GM18511 (cell line): ENCODE measurements around the gene TMEM62.
A peak's percentile ranks its signal among the peaks of the same experiment; 100 is the strongest.
"Not testable (repeated sequence)": the region's sequence is repeated elsewhere in the genome, so short reads cannot be mapped to it uniquely, and the experiment has no call there.

ENCODE experiments used
- ATAC-seq: cut with Tn5 transposase; IDR thresholded peaks from one replicate; pipeline ENCODE4 v1.9.1; 2021; ENCODE audit warnings: mild to moderate bottlenecking, moderate library complexity; ENCODE audit not compliant: unreplicated experiment

TMEM62 gene

DNA sequence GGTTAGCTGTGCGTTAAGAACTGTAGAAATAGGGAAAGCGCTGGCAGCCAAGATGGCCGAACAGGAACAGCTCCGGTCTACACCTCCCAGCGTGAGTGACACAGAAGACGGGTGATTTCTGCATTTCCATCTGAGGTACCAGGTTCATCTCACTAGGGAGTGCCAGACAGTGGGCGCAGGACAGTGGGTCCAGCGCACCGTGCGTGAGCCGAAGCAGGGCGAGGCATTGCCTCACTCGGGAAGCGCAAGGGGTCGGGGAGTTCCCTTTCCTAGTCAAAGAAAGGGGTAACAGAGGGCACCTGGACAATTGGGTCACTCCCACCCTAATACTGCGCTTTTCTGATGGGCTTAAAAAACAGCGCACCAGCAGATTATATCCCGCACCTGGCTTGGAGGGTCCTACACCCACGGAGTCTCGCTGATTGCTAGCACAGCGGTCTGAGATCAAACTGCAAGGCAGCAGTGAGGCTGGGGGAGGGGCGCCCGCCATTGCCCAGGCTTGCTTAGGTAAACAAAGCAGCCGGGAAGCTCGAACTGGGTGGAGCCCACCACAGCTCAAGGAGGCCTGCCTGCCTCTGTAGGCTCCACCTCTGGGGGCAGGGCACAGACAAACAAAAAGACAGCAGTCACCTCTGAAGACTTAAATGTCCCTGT is 42.4 kb downstream of the TMEM62 start:
- not testable (repeated sequence) for ATAC-seq

DNA sequence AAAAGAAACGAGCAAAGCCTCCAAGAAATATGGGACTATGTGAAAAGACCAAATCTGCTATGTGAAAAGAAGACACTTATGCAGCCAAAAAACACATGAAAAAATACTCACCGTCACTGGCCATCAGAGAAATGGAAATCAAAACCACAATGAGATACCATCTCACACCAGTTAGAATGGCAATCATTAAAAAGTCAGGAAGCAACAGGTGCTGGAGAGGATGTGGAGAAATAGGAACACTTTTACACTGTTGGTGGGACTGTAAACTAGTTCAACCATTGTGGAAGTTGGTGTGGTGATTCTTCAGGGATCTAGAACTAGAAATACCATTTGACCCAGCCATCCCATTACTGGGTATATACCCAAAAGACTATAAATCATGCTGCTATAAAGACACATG is 43.8 kb downstream of the TMEM62 start:
- not testable (repeated sequence) for ATAC-seq

DNA sequence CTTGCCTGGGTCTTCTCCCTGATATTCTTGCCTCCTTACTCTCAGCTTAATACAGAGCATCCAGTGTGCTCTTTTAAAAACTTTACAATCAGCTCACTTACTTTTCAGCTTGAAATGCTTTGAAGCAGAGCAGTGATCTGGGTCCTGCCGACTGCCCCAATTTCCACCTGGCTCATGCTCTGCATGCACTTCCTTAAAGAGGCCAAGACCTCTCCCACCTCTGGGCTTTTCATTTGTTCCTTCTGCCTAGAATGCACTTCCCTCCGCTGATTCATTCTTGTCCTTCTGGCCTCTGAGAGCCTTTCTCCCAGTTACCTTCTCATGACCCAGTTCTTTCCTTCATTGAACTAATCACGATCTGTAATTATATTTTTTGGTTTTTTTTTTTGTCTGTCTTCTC is 49.9 kb downstream of the TMEM62 start:
- no peak for ATAC-seq

DNA sequence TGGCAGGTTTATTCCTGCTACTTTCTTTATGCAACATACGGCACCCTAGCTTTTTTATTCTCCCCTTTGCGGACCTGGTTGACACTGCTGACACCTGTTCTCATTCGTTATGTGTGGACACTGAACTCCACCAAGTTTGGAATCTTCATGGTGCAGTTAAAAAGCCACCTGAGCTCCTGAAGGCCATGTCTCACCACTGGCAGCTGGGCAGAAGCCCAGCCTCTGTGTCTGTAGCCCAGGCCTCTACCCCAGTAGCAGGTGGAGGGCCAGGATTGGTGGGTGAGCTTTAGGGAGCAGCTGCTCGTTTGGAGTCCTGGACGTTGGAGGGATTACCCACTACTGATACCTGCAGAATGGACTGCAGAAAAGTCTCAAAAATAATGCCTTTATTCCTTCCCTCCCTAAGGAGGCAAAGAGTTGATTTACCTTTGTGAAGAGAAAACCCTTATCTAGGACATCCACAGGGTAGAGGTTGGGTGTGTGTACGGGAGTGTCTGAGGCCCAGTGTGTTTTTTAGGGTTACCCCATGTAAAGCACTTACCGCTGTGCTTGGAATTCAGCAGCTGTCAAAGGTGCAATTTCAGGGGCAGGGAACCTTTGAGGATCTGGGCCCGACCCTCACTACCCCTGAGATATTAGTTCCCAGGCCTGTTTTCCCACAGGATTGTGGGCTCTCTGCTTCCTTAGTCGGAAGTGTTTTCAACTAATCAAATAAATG is 51.2 kb downstream of the TMEM62 start:
- no peak for ATAC-seq

DNA sequence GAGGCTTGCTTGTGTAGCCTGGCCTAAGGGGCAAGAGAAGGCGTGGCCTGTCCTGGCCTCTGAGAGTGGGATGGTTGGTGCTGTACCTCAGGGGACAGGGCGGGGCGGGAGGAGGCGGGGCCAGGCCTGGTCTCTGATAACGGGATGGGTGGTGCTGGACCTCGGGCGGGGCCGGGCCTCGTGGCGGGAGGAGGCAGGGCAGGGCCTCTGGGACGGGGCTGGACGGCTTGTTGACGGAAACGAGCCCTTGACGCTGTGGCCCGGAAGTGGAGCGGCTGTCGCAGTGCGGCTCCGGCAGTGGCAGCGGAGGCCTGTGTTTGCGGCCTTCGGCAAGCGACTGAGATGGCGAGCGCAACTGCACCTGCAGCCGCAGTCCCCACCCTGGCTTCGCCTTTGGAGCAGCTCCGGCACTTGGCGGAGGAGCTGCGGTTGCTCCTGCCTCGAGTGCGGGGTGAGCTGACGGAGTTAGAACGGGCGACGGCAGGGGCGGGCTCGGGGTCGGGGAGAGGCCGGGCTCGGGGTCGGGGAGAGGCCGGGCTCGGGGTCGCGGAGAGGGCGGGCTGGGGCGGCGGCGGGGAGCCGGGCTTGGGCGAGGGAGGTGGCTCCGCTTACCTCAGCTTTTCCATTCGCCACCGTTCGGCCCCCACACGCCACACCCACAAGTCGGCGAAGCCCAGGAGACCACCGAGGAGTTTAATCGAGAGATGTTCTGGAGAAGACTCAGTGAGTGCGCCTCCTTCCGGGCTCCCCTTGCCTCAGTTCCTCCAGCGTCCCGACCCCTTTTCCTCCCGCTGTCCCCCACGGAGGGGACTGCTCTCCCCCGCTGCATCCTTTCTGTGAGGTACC is 52.0 kb downstream of the TMEM62 start, which contains the start of gene CCNDBP1:
Gene CCNDBP1, plus strand, starts transcription at position 247 of the 846 bp plus-strand sequence. Its CDS starts 96 bp downstream, at position 343.
- peak; percentile 93 for ATAC-seq

DNA sequence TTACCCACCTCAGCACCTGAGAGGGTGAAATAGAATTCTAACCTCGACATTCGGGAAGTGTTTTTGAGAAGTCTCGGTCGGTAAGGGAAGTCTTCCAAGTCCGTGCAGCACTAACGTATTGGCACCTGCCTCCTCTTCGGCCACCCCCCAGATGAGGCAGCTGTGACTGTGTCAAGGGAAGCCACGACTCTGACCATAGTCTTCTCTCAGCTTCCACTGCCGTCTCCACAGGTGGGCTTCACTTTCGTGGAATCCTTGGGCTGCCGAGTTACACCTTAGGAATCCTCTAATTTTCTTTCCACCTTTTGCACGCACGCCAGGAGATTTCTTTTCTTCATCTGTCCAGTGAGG is 52.6 kb downstream of the TMEM62 start:
- ATAC-seq, result peak; percentile 35

DNA sequence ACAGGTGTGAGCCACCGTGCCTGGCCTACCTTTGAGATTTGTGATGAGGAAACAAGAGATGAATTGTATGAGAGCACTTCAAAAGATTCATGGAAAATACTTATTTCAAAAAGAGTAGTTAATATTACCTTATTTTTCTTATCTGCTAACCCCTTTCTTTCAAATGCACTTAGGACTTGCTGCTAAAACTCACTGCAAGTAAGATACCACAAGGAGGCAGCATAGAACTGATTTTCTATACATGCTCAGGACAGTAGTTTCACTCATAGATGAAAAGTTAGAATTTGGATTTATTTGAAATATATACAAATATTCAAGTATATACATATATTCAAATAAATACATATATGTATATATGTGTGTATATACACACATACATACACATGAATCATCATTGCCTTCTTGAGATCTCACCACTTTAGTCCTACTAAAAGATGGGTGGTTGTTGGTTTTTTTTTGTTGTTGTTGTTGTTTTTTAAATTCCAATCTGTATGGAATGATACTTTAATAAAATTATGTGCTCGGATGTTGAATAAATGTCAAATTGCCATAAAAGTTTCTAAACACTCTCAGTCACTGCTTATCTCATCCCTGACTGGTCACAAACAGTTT is 54.3 kb downstream of the TMEM62 start:
- no peak for ATAC-seq

DNA sequence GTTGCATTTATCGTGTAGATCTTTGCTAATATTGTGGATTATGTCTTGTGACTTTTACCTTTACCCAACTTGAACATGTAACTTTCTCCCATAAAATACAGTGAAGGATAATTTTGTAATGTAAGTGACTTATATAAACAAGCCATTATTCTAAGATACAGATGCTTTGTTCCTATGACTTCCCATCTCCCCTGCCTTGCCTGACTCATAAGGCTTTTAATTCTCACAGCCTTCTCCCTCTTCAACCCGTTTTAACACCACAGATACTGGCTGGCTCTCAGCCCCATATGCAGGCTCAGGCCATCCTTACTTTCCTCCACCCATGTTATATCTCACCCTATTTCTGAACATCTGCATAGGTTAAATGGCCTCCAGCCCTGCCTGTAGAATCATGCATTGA is 55.9 kb downstream of the TMEM62 start:
- no peak for ATAC-seq

DNA sequence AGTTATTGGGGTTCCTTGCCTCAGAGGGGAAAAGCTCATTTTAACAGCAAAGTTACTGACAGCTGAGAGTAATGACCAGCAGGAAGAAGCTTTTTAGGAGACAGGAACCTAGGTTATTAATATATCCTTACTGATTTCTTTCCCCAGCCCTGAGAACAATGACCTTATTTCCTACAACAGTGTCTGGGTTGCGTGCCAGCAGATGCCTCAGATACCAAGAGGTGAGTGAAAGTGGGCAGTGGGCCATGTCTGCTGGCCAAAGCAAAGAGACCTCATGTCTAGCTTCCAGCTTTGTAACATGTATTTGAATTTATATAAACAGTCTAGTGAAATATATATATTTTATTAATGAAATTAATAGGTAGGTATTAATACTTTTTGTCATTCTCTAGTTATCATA is 56.8 kb downstream of the TMEM62 start:
- no peak for ATAC-seq

DNA sequence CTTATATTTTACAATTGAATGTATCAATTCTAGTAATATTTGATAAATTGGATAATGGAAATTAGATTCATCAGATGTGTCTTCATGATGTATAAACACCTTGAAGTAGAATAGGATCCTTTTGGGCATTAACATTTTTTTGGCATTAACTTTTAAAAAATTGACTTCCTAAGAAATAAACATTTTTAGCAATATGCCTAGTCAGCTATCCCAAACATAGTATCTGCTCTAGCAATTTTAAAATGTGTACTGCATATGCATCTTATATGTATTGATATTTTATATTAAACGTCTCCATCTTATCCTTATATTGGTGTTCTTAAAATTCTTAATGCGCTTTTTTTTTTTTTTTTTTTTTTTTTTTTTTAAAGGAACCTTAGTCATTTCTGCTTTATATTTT is 60.3 kb downstream of the TMEM62 start:
- ATAC-seq, result no peak

DNA sequence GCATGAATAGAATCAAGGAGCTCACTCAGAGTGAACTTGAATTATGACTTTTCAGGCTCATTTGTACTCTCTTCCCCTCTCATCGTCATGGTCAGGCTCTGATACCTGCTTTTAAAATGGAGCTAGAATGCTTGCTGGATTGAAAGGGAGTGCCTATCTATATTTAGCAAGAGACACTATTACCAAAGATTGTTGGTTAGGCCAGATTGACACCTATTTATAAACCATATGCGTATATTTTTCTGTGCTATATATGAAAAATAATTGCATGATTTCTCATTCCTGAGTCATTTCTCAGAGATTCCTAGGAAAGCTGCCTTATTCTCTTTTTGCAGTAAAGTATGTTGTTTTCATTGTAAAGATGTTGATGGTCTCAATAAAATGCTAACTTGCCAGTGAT is 61.4 kb downstream of the TMEM62 start:
- no peak for ATAC-seq

- ATAC-seq, result no peak
These were observed 63.6 kb downstream of the TMEM62 start for GRCh38 chr15:43196760-43197548.

- ATAC-seq, result not testable (repeated sequence)
These were observed 64.4 kb downstream of the TMEM62 start for GRCh38 chr15:43197773-43198172.

- not testable (repeated sequence) for ATAC-seq
These were observed 65.2 kb downstream of the TMEM62 start for GRCh38 chr15:43198556-43198955.

GRCh38 chr15:43198992-43199391 is 65.6 kb downstream of the TMEM62 start:
- ATAC-seq, result no peak

GRCh38 chr15:43199945-43200488 is 66.6 kb downstream of the TMEM62 start:
- ATAC-seq, result no peak

DNA sequence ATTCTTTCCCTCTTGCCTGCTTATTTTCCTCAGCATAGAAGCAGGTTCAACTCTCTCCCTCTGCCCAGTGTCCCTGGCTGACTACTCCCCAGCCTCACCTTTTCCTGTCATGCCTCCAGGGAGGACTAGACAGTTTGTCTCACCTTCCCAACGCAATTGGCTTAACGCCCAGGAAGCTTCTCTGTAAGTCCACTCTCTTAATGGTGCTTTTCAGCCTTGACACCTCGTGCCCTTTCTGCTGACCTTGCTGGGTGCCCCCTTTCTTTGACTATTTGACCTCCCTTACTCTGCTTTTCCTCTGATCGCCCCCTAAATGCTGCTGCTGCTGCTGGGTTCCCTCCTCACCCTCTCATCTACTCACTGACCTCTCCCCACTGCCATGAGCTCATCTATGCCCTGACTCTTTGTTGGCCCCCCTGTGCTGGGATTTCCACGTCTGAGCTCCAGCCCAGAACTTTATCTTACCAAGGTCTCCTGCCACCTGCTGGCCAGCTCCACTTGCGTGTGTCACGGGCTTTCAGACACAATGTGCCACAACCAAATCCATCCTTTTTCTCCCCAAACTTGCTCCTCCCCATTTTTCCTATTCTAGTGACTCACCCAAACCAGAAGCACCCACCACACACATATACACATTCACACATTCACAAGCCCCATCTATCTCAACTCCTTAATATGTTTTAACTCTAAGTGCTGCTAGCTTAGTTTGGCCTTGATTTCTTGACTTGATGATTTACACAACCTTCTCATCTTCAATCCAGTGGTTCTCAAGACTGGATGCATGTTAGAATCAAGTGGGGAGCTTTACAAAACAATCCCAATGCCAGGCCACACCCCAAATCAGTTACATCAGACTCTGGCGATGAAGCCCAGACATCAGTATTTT is 70.9 kb downstream of the TMEM62 start:
- ATAC-seq, result no peak

- ATAC-seq, result no peak
These were observed 72.7 kb downstream of the TMEM62 start for GRCh38 chr15:43206054-43206453.

GRCh38 chr15:43207024-43207423 is 73.6 kb downstream of the TMEM62 start:
- ATAC-seq, result no peak
